Body of pancreas (tissue), 4 donors: Measurements from ENCODE around the gene STAT5A.

Experiments used
- CTCF ChIP-seq, 7 experiments: fragments of 450-650 bp in 4 of 7; fragments of 200-600 bp in 3 of 7; sonication (generic) in 3 of 7; IDR thresholded peaks; one replicate each; pipeline ENCODE4 v1.5.1; 2016 to 2019; ENCODE audit warnings: antibody characterized with exemption in 7 of 7
- POLR2A ChIP-seq, 3 donors: fragments of 450-650 bp; IDR thresholded peaks; one replicate each; pipeline ENCODE4 v1.6.1; 2016; ENCODE audit warnings: antibody characterized with exemption in 3 of 3, mild to moderate bottlenecking in 2 of 3

GRCh38 chr17:42342242-42343008 is 54.1 kb downstream of the STAT5A start:
- no peak for TF ChIP-seq CTCF (IDR thresholded peaks at IDR 0.05)
- no peak for TF ChIP-seq POLR2A (IDR thresholded peaks at IDR 0.05)
